Activated CD4-positive, alpha-beta T cell treated with anti-CD3 and anti-CD28 coated beads for 24 hours (primary cell): Measurements from ENCODE around the gene PTPN23.
"Not testable (repeated sequence)": the region's sequence is repeated elsewhere in the genome, so short reads cannot be mapped to it uniquely, and the experiment has no call there.

Source experiments
- DNase-seq, 2 donors: peaks; one replicate each; pipeline ENCODE4 v3.0.0-alpha.2; 2020; ENCODE audit warnings: low read depth in 2 of 2

The PTPN23 gene, protein sequence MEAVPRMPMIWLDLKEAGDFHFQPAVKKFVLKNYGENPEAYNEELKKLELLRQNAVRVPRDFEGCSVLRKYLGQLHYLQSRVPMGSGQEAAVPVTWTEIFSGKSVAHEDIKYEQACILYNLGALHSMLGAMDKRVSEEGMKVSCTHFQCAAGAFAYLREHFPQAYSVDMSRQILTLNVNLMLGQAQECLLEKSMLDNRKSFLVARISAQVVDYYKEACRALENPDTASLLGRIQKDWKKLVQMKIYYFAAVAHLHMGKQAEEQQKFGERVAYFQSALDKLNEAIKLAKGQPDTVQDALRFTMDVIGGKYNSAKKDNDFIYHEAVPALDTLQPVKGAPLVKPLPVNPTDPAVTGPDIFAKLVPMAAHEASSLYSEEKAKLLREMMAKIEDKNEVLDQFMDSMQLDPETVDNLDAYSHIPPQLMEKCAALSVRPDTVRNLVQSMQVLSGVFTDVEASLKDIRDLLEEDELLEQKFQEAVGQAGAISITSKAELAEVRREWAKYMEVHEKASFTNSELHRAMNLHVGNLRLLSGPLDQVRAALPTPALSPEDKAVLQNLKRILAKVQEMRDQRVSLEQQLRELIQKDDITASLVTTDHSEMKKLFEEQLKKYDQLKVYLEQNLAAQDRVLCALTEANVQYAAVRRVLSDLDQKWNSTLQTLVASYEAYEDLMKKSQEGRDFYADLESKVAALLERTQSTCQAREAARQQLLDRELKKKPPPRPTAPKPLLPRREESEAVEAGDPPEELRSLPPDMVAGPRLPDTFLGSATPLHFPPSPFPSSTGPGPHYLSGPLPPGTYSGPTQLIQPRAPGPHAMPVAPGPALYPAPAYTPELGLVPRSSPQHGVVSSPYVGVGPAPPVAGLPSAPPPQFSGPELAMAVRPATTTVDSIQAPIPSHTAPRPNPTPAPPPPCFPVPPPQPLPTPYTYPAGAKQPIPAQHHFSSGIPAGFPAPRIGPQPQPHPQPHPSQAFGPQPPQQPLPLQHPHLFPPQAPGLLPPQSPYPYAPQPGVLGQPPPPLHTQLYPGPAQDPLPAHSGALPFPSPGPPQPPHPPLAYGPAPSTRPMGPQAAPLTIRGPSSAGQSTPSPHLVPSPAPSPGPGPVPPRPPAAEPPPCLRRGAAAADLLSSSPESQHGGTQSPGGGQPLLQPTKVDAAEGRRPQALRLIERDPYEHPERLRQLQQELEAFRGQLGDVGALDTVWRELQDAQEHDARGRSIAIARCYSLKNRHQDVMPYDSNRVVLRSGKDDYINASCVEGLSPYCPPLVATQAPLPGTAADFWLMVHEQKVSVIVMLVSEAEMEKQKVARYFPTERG (N-terminal part only)

DNA sequence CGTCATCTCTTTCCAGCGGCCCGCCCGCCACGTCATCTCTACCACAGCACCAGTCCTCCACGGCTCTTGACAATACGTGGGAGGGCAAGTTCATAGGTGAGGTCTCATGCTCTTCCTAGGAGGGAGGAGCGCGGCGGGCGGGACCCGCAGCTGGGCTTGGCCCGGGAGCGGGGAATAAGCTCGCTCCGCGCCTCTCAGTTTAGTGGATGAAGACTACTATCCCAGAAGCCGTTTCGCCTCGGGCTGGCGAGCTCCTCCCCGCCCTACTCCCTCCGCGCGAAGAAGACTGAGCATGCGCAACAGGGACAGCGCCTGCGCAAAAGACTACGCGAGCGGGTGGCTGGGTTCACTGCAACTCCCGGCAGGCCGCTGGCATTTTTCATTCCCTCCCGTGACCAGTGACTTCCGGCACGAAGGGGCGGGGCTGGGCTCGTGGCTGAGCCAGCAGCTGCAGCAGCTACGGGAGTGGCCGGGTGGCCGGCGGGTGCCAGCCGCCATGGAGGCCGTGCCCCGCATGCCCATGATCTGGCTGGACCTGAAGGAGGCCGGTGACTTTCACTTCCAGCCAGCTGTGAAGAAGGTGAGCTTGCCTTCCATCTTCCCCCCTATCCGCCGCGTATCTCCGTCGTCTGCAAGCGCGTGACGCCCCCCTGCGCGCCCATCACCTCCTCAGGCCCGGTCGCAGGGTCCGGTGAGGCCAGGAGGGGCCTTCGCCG is at the start of gene PTPN23:
Gene PTPN23, plus strand, starts transcription at position 421 of the 716 bp plus-strand sequence. Its CDS starts 76 bp downstream, at position 497.
- DNase-seq: peak; percentile 97

DNA sequence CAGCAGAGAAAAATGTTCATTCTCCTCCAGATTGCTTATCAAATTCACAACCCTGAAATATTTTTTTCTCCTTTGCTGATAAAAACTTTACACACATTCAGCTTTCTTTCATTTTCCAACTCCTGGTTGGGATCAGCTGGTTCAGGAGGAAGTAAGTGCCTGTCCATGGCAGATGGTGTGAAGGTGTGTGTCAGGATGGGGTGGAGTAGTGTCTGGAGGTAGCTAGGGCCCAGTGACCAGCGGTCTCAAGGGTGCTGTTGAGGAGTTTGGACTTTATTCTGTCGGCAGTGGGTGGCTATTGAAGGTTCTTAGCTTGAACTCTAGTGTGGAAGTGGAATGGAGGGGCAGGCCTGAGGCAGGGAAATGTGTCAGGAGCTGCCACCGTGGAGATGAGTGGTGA is 46.9 kb upstream of the PTPN23 start:
- DNase-seq: no peak

DNA sequence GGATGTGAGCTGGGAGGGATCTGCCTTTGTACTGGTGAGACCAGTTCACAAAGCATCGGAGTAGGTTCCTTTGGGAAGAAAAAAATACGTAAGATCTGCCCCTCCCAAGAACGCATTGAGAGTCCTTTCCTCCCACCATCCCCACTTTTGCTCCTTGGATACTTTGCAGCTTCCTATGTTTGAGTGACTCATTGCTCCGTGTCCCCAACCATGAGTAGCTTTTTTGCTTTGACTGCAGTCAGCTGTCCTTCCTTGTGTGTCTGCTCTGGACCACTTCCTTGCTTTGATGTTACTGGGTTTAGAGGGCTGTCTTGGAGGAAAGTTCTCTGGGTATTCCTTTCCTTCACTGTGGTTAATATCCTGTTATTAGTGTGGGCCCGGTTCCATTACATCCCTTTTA is 43.2 kb upstream of the PTPN23 start:
- no peak for DNase-seq

DNA sequence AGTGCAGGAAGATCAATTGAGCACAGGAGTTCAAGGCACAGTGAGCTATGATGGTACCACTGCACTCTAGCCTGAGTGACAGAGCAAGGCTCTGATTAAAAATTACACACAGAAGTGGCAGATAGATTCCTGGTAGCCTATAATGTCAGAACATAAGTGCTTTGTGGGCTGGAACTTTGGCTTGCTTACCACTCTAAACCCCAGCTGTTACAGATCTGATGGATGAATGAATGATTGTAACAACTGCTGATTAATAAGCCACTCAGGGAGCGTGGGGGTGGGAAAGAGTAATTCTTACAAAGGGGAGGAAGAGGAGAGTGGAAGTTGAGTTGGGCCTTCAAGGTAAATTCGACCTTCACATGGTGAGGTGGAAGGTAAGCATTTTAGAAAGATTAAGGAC is 40.9 kb upstream of the PTPN23 start:
- no peak for DNase-seq

DNA sequence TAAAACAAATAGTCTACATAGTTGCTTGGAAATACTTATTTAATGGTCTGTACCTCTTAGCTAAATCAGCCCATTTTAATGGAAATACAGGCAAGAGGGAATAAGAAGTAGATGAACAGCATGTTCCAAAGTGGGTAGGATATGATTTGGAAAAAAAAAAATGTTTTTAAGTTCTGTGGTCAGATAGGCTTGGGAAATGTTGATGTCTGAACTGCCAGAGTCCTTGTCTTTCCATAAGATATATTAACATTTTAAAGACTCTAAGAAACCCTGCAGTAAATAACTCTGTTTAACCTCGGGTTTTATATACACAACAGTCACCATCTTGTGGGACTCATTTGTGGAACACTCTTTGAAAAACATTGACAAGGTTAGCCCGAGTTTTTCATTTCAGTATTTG is 40.0 kb upstream of the PTPN23 start:
- DNase-seq: no peak

DNA sequence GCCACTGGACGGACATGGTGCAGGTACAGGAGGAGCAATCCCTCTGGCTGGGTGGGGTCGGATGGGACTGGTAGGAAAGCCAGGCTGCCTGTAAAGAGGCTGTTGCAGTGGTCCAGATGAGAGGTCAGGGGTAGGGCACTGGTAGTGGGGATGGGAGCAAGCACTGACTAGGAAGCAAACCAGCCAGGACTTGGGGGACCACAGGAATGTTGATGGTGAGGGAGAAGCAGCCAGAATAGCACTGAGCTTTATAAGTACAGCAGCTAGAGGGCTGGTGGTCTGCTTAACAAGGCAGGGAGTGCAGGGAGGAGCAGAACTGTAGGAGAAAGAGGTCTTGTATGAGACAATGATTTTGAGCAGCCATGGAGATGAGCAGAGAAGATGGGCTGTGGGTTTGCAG is 38.7 kb upstream of the PTPN23 start:
- DNase-seq: no peak

DNA sequence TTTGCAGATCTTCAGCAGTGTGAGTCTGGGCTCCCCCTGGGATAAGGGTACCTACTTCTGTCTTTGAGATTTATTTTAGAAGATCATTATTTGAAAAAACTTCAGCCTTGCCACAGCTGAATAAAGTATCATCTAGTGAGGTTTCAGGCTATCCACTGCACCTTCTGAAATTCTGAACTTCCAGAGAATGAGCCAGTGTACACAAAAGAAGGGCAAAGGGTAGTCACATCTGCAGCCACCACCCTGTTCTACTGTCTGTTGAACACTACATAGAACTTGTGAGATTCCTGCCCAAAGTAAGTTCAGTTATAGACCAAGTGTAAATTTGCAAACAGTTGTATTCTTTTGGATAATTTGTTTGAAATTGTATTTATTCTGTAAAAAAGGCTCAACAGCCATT is 38.0 kb upstream of the PTPN23 start:
- no peak for DNase-seq

DNA sequence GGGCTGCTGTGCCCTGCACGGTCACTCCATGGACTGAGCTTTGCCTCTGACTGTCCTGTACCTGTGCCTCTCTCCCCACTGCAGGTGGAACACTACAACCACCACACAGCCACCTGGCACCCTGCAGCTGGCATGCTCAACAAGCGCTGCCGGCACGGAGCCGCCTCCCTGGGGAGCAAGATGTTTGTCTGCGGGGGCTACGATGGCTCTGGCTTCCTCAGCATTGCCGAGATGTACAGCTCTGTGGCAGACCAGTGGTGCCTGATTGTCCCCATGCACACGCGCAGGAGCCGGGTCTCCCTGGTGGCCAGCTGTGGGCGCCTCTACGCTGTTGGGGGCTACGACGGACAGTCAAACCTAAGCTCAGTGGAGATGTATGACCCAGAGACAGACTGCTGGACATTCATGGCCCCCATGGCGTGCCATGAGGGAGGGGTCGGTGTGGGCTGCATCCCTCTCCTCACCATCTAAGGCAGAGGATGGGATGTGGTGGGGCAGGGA is 37.3 kb upstream of the PTPN23 start:
- no peak for DNase-seq

DNA sequence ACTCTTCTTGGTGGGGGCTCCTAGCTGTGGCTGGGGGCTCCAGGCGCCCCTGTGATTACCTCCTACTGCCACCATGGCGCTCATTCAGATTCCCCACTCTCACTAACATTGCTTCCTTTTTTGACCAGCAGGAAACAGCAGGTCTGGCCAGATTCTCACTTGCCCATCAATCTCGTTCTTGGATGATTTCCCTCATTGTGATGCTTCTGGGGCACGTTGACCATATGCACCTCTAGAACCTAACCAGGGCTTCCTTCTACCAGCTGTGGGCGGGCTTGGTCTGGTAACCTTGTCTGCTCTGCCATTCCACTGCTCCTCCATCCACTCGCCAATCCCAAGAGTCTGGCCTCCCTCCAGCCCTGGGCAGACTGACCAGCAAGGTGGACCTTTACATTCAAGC is 35.9 kb upstream of the PTPN23 start:
- DNase-seq: no peak

DNA sequence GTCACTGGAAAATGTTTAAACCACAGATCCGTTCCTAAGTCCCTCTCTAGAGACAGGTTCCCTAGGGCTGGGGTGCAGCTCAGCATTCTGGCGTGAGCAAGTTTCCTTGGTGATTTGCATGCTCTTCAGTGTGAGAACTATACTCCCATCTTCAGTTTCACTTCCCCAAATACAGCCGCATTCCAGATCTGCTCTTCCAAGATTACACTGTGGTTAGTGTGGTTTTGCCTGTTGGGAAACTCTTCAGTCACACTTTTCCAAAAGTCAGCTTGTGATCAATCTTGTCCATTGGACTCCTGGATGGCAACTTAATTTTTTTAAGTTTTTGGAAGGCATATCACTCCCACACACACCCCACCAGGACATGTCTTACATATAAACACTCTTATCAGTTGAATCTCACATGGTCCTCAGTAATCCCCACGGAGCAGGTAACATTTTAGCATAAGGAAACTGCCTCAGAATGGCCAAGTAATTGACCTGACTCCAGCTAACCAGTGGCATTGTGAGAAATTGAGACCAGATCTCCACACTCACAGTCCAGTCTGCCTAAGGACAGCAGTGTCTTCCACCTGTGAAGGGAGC is 33.5 kb upstream of the PTPN23 start:
- DNase-seq: no peak

DNA sequence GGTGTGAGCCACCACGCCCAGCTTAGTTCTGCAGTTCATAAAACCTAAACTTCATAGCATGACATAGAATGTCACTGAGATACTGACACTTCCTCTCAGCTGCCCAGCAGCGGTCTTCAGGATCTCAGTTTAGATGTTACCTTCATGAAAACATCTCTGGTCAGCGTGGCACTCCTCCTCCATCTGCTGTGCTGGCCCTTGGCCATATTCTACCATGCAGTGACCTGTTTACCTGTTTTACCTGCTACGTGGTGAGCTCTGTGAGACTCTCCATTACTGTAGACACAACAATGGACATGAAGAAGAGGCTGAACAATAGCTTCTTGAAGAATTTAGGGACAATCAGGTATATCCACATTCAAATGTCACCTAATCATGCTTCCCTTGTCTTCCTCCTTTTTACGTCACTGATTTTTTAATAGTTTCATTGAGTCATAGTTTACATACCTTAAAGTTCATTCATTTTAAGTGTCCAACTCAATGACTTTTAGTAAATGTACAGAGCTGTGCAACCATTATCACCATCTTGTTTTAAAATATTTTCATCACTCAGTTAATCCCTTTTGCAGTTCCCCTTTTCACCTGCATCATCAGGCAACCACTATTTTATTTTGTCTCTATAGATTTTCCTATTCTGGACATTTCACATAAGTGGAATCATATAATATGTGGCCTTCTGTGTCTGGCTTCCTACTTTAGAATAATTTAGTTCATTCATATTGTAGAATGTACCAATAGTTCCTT is 32.2 kb upstream of the PTPN23 start:
- DNase-seq: no peak

DNA sequence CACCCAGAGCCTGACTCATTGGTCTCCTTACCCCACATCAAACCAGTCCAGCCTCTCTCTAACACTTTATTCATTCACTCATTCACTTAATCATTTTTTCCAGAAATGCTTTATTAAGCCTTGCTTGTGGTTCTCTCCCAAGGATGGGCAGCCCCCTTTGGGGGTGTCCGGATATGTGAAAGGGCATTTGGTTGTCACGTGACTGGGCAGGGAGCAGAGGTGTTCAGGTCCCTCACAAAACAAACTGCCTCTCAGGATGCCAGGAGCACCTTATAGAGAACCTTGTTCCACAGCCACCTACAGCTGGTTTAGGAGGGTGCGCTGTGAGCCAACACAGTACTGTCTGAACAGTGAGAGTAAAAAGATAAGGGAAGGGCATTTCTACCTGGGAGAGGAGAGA is 25.8 kb upstream of the PTPN23 start:
- DNase-seq: no peak

DNA sequence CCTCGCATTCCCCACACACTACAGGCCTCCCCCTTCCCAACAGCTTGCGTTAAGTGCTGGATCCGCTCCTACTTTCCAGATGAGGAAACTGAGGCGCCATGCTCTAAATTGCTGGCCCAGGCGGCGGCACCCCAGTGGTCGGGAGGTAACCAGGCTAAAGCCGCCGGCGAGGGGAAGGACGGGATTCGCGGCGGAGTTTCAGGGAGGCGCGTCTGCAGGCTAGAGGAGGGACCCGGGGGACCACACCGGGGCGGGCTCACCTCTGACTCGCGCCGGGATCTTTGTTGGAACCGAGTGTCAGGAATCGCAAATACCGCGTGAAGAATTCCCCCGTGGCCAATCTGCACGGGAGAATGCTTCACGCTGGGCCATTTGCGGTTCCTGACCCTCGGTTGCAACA is 24.6 kb upstream of the PTPN23 start:
- no peak for DNase-seq

DNA sequence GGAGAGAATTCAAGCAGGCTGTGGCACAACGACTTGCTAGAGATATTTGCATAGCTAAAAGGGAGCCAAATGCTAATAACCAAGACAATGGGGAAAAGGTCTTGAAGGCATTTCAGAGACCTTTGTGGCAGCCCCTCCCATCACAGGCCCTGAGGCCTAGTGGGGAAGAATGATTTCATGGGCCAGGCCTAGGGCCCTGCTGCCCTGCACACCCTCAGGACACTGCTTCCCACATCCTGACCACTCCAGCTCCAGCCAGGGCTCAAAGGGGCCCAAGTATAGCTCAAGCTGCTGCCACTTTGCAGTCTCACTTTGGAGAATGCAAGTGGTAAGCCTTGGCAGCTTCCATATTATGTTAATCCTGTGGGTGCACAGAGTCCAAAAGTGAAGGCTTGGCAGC is 21.5 kb upstream of the PTPN23 start:
- DNase-seq: no peak

DNA sequence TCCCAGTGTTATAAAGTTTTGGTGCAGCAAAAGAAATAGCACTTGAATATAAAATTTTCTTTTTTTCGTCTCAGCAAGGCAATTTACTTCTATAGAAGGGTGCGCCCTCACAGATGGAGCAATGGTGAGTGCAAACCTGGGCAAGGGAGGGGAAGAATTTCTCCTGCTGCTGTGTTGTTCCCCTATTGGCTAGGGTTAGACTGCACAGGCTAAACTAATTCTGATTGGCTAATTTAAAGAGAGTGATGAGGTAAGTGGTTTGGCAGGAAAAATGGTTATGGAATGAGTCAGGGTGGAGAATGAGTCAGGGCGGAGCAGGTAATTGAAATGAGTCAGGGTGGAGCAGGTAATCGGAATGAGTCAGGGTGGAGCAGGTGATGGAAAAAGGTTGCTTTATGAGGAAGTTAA is 20.7 kb upstream of the PTPN23 start:
- not testable (repeated sequence) for DNase-seq

DNA sequence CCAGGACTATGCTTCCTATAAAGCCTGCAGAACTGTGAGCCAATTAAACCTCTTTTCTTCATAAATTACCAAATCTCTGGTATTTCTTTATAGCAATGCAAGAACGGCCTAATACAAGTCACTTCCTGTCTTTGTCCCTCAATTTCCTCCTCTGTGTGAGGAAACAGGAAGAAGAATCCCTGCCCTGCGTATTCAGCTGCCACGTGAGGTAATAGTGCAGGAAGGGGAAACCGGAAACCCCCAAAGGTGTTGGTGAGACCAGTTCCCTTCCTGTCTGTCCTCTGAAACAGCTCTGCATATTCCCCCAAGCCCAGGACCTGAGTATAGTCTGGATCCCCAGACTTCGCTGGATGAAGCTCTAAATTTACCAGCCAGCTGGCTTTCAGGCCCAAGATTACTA is 18.1 kb upstream of the PTPN23 start:
- DNase-seq: no peak

DNA sequence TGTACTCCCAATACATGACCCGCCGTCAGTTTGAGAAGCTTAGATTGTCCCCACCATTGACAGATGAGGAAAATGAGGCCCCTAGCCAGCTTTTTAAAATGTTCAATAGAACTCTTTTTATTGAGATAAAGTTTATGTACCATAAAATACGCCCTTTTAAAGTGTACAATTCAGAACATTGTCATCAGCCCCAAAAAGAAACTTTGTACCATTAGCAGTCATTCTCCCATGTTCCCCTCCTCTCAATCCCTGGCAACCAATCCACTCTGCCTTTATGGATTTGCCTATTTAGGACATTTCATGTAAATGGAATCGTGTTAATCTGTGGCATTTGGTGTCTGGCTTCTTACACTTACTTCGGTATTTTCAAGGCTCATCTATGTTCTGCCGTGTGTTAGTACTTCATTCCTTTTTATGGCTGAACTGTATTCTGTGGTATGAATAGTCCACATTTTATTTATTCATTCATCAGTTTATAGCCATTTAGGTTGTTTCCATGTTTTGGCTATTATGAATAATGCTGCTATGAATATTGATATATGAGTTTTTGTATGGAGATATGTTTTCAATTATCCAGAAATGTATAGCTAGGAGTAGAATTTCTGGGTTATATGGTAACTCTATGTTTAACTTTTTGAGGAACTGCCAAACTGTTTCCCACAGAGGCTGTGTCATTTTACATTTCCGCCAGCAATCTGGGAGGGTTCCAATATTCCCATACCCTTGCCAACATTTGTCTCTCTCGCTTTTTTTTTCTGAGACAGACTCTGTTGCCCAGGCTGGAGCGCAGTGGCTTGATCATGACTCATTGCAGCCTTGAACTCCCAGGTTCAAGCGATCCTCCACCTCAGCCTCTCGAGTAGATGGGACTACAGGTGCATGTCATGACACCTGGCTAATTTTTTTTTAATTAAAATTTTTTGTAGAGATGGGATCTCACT is 15.3 kb upstream of the PTPN23 start:
- no peak for DNase-seq

DNA sequence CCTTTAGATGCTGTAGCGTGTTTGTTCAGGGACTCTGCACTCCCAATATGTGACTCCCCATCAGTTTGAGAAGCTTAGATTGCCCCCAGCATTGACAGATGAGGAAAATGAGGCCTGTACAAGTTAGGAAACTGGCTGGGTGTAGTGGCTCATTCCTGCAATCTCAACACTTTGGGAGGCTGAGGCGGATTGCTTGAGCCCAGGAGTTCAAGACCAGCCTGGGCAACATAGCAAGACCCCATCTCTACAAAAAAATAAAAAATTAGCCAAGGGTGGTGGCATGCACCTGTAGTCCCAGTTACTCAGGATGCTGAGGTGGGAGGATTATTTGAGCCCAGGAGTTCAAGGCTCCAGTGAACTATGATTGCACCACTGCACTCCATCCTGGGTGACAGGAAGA is 14.0 kb upstream of the PTPN23 start:
- DNase-seq: no peak

DNA sequence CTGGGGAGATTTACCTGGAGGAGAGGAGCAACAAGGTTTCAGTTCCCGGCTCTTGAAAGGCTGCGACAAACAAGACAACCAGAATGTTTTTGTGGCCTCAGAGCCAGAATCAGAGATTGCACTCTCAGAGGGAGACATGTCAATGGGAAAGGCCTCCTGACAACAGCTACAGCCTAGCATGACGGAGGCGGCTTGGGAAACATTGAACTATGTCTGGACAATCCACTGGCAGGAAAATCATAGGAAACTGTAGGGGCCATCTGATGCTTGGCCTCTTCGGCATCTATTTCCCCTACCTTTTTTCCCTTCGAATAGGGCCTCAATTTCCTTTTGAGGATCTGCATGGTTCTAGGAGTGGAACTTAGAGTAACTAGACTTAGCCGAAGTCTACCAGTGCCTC is 13.2 kb upstream of the PTPN23 start:
- DNase-seq: no peak
